EL (cell line): ENCODE measurements around the gene RPS27L.

Experiments used
- DNase-seq: peaks from one replicate; pipeline ENCODE4 v3.0.0-alpha.2; 2016

Gene RPS27L

GRCh38 chr15:63157118-63157843 is at the start of gene RPS27L:
RPS27L (minus strand) TSS chr15:63157477; CDS start chr15:63157405, 72 bp downstream.
- peak; percentile 91 for DNase-seq

DNA sequence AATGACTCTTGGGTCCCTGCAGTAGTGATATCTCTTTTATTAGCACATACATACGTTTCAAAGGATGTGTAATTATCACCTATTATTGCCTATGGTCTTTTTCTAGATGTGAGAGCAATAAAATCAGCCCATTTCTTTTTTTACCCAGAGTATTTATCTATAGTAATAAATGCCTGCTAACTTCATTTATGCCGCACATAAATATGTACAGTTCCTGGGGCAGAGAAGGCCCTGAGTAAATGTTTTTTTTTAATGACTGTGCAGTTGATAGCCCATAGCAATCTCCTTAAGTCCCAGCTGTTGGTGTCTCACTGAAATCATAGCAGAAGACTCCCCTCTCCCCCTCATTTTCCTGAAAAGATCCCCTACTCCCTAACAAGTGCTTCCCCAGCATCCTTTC is 48.8 kb upstream of the RPS27L start:
- no peak for DNase-seq

DNA sequence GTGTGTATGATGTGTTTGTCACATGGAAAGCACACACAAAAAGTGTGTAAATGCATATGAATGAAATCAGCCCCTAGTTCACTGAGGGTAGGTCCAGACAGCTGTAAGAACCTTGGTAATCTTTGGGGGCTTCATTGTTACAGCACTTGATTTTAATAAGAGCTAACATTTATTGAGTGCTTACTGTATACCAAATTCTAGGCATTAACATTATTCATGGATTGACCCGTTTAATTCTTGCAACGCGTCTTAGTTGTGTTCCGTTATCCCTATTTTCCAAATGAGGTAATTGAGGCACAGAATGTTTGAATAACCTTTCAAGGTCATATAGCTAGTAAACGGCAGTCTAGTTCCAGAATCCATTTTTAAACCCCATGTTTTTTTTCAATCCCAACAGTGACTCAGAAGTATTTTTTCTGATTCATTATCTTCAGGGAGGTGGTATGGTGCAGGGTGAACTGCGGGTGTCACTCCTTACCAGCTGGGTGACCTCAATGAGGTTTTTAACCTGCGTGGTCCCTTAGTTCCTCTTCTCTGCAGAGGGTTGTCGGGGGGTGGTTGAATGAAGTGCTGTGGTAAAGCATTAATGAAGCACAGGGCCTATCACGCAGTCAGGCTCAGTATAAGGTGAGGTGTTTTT is 46.3 kb upstream of the RPS27L start:
- DNase-seq = peak; percentile 58

- no peak for DNase-seq
Measured at GRCh38 chr15:63202861-63203260, 45.6 kb upstream of the RPS27L start.

DNA sequence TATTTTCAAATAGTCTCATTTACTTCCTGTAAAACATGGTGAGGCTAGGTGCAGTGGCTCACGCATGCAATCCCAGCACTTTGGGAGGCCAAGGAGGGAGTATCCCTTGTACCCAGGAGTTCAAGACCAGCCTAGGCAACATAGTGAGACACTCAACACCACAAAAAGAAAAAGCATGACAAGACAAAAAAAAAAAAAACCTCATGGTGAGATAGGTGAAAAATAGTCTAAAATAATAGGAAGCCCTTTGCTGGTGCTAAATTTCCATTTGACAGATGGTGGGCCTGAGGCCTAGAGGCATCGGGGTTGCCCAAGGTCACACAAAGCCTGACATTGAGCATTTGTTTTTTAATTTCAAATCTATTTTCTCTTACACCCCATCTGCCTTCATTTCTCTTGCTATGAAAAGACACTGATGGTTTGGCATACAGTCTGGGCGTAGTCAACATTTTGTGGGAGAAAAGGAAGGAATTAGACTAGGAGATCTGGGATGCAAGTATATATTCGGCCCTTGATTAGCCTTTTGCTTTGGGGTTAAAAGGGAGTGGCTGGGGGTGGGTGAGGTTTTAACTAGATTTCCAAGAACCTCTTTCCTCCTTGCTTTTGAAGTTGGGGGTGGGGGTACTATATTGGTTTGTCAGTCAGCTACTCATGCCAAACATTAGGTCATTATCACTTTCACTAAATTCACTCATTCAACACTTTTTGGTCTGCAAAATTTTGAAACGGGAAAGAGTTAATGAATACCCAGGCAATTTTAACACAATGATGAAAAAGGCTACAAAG is 43.4 kb upstream of the RPS27L start:
- DNase-seq = no peak

GRCh38 chr15:63198371-63199250 is 41.3 kb upstream of the RPS27L start:
- DNase-seq = no peak

DNA sequence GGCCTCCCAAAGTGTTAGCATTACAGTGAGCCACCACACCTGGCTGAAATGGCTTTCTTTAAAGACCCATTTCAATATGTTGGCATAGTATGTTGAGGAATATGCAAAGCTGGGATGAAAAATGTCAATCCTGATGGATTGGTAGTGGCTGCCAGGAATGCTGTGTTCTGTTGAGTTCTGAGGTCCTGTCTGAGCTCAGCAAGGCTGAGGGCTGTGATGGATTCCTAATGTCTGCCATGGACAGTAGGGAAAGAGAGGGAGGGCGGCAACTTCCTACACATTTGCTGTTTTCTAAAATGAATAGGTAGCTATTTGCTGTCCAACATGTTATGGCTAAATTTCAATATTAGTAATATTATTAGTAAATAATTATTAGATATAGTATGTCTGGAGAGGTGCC is 40.3 kb upstream of the RPS27L start:
- no peak for DNase-seq

- no peak for DNase-seq
Measured at GRCh38 chr15:63196842-63197241, 39.6 kb upstream of the RPS27L start.

DNA sequence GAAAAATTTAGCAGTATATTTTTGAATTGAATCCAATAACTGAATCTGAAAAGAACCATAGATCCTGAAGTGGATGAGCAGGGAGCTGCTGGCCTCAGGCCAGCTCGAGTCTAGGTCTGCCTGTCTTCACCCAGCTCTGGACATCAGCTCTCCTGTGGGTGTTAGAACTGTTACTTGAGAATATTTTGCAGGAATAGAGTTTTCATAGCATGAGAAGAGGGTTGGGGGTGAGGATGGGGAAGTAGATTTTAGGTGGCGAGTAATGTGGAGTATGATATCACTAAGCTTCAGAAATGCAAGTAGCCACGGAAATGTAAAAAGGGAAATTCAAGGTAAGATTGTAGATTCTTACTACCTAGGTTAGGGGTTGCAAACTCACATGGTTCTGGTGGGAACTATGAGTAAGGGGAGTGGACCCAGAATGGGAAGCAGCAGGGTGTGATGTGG is 38.3 kb upstream of the RPS27L start:
- DNase-seq = no peak

- DNase-seq = no peak
Measured at GRCh38 chr15:63194880-63195568, 37.7 kb upstream of the RPS27L start.

DNA sequence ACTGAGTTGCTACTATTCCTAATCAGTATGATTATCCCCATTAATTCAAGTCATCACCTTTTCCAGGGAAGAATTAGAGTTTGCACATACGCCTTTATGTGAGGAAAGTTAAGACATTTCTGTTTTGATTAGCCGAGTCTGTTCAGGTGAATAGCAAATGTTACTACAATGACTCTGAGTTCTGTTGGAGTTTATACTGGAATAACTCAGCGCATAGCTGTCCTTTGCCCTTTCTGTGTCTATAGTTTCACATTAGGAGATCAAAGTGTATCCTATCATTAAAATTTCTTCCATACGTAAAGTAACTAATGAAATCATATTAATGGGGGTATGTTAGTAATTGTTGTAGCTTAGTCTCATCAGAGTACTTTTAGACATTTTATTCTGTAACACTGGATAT is 37.0 kb upstream of the RPS27L start:
- DNase-seq = no peak

DNA sequence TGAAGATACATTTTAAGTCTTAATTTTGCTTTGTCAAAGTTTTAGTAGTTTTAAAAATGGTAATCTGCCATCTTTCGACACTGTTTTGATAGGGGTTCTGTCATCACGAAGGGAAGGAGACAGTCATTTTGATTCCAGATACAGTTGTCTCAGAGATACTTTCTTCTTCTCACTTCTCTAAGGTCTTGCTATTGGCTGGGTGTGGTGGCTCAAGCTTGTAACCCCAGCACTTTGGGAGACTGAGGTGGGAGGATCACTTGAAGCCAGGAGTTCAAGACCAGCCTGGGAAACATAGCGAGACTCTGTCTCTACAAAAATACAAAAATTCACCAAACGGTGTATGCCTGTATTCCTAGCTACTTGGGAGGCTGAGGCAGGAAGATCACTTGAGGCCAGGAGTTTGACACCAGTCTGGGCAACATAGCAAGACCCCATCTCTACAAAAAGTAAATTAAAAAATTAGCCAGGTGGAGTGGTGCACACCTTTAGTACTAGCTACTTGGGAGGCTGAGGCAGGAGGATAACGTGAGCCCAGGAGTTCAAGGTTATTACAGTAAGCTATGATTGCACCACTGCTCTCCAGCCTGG is 35.4 kb upstream of the RPS27L start:
- DNase-seq = no peak

DNA sequence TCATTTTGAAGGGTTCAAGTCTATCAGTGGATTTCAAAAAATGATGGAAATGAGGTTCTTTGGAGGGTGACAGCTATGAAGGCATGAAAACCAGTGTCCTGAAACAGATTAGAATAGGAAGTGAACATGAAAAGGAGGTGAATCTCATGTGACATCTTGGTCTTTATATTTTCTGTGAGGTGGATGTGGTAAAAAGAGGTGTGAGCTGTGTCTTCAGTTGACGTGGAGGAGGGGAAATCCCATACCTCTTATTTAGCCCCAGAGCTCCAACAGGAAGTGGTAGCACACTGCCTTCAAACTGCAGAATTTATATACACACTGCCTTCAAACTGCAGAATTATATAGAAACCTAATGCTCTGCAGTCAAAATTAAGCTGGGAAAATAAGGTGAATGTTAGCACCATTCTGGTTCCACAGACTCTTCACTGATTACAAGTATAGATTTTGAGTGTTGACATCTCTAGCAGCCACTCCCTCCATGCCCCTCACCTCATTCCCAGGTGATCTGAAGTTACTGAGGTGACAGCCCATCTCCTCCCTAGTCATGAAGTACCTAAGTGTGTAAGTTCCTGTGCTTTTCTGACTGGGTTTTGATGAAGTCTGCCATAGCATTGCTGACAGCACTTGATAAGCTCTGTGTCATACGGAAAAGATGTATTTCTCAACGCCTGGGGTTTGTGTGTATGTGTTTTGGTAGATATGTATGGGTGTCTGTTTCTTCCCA is 34.8 kb upstream of the RPS27L start:
- no peak for DNase-seq

GRCh38 chr15:63190769-63191649 is 33.7 kb upstream of the RPS27L start:
- no peak for DNase-seq

- peak; percentile 37 for DNase-seq
Measured at GRCh38 chr15:63189941-63190768, 32.9 kb upstream of the RPS27L start.

DNA sequence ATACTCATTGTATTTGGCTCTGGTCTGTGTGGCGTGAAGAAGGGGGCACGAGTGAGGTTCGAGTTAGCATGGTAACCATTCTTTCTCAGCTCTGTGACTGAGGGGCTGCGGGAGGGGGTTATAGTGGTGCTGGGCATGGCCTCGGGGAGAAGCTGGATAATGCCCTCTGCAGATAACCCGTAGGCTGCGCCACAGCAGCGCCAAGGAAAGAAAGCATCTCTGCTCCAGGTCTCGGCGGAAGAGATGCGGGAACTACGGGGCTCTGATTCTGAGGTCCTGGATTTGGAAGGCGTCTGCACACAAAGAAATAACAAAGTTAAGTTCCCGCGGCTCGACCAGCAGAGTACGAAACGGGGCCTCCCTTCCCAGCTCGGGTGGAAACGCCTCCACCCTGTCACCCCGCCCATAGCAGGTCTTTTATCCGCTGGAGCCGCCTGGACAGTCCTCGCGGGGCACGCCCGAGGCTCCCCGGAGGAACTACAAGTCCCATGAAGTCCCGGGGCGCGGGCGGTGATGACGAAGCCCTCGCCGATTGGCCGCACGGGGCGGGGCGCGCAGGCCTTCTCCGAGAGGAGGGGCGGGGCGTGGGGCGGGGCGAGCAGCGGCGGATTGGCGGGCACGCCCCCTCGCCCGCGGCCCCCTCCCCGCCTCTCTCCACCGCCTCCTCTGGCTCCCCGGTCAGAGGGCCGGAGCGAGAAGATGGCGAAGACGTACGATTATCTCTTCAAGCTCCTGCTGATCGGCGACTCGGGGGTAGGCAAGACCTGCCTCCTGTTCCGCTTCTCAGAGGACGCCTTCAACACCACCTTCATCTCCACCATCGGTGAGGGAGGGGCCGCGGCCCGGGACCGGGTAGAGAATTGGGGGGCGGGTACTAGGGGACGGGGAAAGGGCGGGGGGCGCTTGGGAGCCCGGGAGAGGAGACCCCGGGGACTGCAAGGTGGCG is 31.9 kb upstream of the RPS27L start, which contains the start of gene RAB8B:
Gene RAB8B (plus strand): TSS at position 681 of the 946 bp plus-strand sequence. CDS start 19 bp downstream, at position 700.
- DNase-seq = peak; percentile 97

DNA sequence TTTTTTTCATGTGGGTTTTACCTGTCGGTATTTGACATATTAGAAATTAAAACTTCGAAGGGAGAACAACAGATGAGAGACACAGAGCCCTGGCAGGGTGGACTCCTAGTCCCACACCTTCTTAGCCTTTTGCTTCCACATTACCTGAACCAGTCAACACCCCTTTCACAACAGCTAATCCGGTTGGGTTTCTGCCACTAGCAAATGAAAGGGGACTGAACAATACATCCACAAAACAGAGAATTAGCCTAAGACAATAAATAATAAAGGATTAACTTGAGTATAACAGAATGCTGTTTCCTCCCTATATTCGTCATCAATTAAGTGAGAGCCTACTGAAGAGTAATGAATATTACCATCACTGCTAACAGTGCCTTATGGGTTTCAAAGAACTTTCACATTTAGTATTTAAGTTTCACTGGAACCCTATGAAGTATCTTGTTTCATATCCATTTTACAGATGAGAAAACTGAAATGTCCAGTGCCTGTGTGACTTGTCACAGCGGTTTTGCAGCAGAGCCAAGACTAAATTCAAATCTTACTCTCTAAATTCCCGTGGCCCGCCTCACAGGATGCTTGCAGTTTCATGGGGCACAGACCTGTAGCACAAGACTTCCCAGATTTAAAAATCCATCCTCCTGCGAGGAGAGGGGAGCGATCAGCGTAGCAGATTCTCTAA is 31.1 kb upstream of the RPS27L start:
- DNase-seq = peak; percentile 21
